ENCODE results near the gene CLINT1. TPM values are rescaled to one million over a fixed set of nuclear protein-coding genes. Genes with fewer than 3 reads are reported as not detected.
"Not testable (repeated sequence)": the region's sequence is repeated elsewhere in the genome, so short reads cannot be mapped to it uniquely, and the experiment has no call there.

CLINT1 gene
- polyA plus RNA-seq, 3 donors = 67.4 to 100 (median 71.9) TPM

GRCh38 chr5:157886796-157887380 lies 27.9 kb upstream of the CLINT1 start:
- TF ChIP-seq, protein P1, sequence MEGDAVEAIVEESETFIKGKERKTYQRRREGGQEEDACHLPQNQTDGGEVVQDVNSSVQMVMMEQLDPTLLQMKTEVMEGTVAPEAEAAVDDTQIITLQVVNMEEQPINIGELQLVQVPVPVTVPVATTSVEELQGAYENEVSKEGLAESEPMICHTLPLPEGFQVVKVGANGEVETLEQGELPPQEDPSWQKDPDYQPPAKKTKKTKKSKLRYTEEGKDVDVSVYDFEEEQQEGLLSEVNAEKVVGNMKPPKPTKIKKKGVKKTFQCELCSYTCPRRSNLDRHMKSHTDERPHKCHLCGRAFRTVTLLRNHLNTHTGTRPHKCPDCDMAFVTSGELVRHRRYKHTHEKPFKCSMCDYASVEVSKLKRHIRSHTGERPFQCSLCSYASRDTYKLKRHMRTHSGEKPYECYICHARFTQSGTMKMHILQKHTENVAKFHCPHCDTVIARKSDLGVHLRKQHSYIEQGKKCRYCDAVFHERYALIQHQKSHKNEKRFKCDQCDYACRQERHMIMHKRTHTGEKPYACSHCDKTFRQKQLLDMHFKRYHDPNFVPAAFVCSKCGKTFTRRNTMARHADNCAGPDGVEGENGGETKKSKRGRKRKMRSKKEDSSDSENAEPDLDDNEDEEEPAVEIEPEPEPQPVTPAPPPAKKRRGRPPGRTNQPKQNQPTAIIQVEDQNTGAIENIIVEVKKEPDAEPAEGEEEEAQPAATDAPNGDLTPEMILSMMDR (IDR thresholded peaks at IDR 0.05) = no peak
- Histone ChIP-seq H2AFZ (ENCODE audit: insufficient read depth, low read depth, low read length, poor library complexity, severe bottlenecking) (no peak overlapping the region), H3K4me3 (replicated peaks in 1 of 3; ENCODE audit: low read depth in 2 of 3, low read length in 3 of 3) (no peak overlapping the region), H3K27me3 (ENCODE audit: control insufficient read depth in 2 of 2, insufficient read depth in 2 of 2, low read length in 2 of 2) (no peaks in the 10 kb centered on the region), H3K36me3 (replicated peaks in 1 of 2; ENCODE audit: control insufficient read depth in 1 of 2, insufficient read depth in 2 of 2, low read length in 2 of 2) (no peaks in the 10 kb centered on the region), H3K4me2 (replicated peaks; ENCODE audit: extremely low read depth, low read length, poor library complexity, severe bottlenecking) (no peak overlapping the region), H3K9ac (ENCODE audit: insufficient read depth, low read length, poor library complexity, severe bottlenecking) (no peak overlapping the region), H4K20me1 (ENCODE audit: insufficient read depth, low read length) (no peaks in the 10 kb centered on the region), H3K27ac (ENCODE audit: low read depth in 1 of 2, low read length in 2 of 2) (no peak overlapping the region), H3K79me2 (ENCODE audit: insufficient read depth, low read length) (no peaks in the 10 kb centered on the region), H3K4me1 (ENCODE audit: control insufficient read depth in 1 of 2, insufficient read depth in 2 of 2, low read length in 2 of 2) (peaks cover 12 to 15% of the 10 kb centered on the region in 2 donors), H3K9me3 (replicated peaks in 1 of 2; ENCODE audit: control insufficient read depth in 1 of 2, insufficient read depth in 1 of 2, low read length in 2 of 2) (peaks cover 0 to 9% of the 10 kb centered on the region in 2 donors)
- H3K27ac Mint-ChIP-seq = no peak overlapping the region
- H3K27me3 Mint-ChIP-seq (ENCODE audit: low read depth in 3 of 3) = peaks cover 0 to 5% (median 0%) of the 10 kb centered on the region in 3 donors
- no peaks in the 10 kb centered on the region for H3K36me3 Mint-ChIP-seq
- H3K4me1 Mint-ChIP-seq = peaks cover 13% of the 10 kb centered on the region
- intact Hi-C loops (cut with micrococcal nuclease) = no loop called here
- WGBS (ENCODE audit: insufficient coverage) = 96% methylated on average over 25 of the region's 27 CpGs
- no peak overlapping the region for H3K4me3 Mint-ChIP-seq
- H3K9me3 Mint-ChIP-seq = peaks cover 5 to 12% (median 9%) of the 10 kb centered on the region in 7 donors
- DNase-seq = no peak

- H3K9me3 ChIP-seq (replicated peaks in 1 of 2; ENCODE audit: control insufficient read depth in 1 of 2, insufficient read depth in 1 of 2, low read length in 2 of 2) = peaks cover 0 to 12% of the 10 kb centered on the region in 2 donors
- H3K27me3 ChIP-seq (ENCODE audit: control insufficient read depth in 2 of 2, insufficient read depth in 2 of 2, low read length in 2 of 2); H3K4me3 ChIP-seq (replicated peaks in 1 of 3; ENCODE audit: low read depth in 2 of 3, low read length in 3 of 3); H3K4me1 ChIP-seq (ENCODE audit: control insufficient read depth in 1 of 2, insufficient read depth in 2 of 2, low read length in 2 of 2); H4K20me1 ChIP-seq (ENCODE audit: insufficient read depth, low read length); H3K4me2 ChIP-seq (replicated peaks; ENCODE audit: extremely low read depth, low read length, poor library complexity, severe bottlenecking); H3K36me3 ChIP-seq (replicated peaks in 1 of 2; ENCODE audit: control insufficient read depth in 1 of 2, insufficient read depth in 2 of 2, low read length in 2 of 2); H3K4me3 Mint-ChIP-seq; H3K27ac Mint-ChIP-seq; H3K4me1 Mint-ChIP-seq; H3K36me3 Mint-ChIP-seq; H2AFZ ChIP-seq (ENCODE audit: insufficient read depth, low read depth, low read length, poor library complexity, severe bottlenecking); H3K27ac ChIP-seq (ENCODE audit: low read depth in 1 of 2, low read length in 2 of 2); H3K9ac ChIP-seq (ENCODE audit: insufficient read depth, low read length, poor library complexity, severe bottlenecking); DNase-seq; H3K27me3 Mint-ChIP-seq (ENCODE audit: low read depth in 3 of 3); H3K79me2 ChIP-seq (ENCODE audit: insufficient read depth, low read length); intact Hi-C loops (cut with micrococcal nuclease): not testable (repeated sequence)
- peaks cover 6 to 13% (median 12%) of the 10 kb centered on the region in 7 donors for H3K9me3 Mint-ChIP-seq
- WGBS (ENCODE audit: insufficient coverage) = no CpG with 5 or more reads among the region's 1 CpG
Measured at GRCh38 chr5:157885051-157885450, 26.1 kb upstream of the CLINT1 start.

DNA sequence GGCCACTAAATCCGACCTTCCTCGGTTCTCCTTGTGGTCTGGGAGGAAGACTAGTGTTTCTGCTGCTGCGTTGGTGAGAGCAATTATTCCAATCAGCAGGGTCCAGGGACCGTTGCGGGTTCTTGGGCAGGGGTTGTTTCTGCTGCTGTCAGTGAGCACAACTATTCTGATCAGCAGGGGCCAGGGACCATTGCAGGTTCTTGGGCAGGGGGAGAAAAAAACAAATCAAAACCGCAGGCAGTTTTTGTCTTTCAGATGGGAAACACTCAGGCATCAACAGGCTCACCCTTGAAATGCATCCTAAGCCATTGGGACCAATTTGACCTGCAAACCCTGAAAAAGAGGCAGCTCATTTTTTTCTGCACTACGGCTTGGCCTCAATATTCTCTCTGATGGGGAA lies 22.6 kb upstream of the CLINT1 start:
- H3K36me3 ChIP-seq (replicated peaks in 1 of 2; ENCODE audit: control insufficient read depth in 1 of 2, insufficient read depth in 2 of 2, low read length in 2 of 2); DNase-seq; H3K4me2 ChIP-seq (replicated peaks; ENCODE audit: extremely low read depth, low read length, poor library complexity, severe bottlenecking); H3K27ac Mint-ChIP-seq; H3K4me1 ChIP-seq (ENCODE audit: control insufficient read depth in 1 of 2, insufficient read depth in 2 of 2, low read length in 2 of 2); H3K4me1 Mint-ChIP-seq; intact Hi-C loops (cut with micrococcal nuclease); H3K27me3 Mint-ChIP-seq (ENCODE audit: low read depth in 3 of 3); H3K36me3 Mint-ChIP-seq; H2AFZ ChIP-seq (ENCODE audit: insufficient read depth, low read depth, low read length, poor library complexity, severe bottlenecking); H3K27ac ChIP-seq (ENCODE audit: low read depth in 1 of 2, low read length in 2 of 2); H3K9ac ChIP-seq (ENCODE audit: insufficient read depth, low read length, poor library complexity, severe bottlenecking); H3K79me2 ChIP-seq (ENCODE audit: insufficient read depth, low read length); H4K20me1 ChIP-seq (ENCODE audit: insufficient read depth, low read length); H3K4me3 Mint-ChIP-seq; H3K4me3 ChIP-seq (replicated peaks in 1 of 3; ENCODE audit: low read depth in 2 of 3, low read length in 3 of 3); H3K27me3 ChIP-seq (ENCODE audit: control insufficient read depth in 2 of 2, insufficient read depth in 2 of 2, low read length in 2 of 2): not testable (repeated sequence)
- WGBS (ENCODE audit: insufficient coverage) = 100% methylated on average over 4 of the region's 7 CpGs
- H3K9me3 Mint-ChIP-seq = peaks cover 1 to 12% (median 9%) of the 10 kb centered on the region in 7 donors
- peaks cover 0 to 12% of the 10 kb centered on the region in 2 donors for H3K9me3 ChIP-seq (replicated peaks in 1 of 2; ENCODE audit: control insufficient read depth in 1 of 2, insufficient read depth in 1 of 2, low read length in 2 of 2)

Data from CD14-positive monocyte (primary cell).